Heart left ventricle (tissue), 16 donors: ENCODE measurements around the gene DTX1. TPM values are rescaled to one million over a fixed set of nuclear protein-coding genes. Genes with fewer than 3 reads are reported as not detected.
A peak's percentile ranks its signal among the peaks of the same experiment; 100 is the strongest.

Source experiments
- ATAC-seq, 4 donors: fragments of 200-7000 bp; cut with Tn5 transposase; one replicate each; pipeline ENCODE4 v1.9.1; 2020 to 2022; ENCODE audit warnings: moderate library complexity in 4 of 4, mild to moderate bottlenecking in 3 of 4, moderate number of reproducible peaks in 1 of 4
- DNase-seq, 5 donors: peaks; one replicate each; pipeline ENCODE4 v3.0.0-alpha.2; 2020
- H3K27ac ChIP-seq, 12 donors: fragments of 200-600 bp; sonication (generic) in 4 of 12; one replicate each; pipeline versions ENCODE4 v1.5.0 to v1.8.0; 2016 to 2022; ENCODE audit warnings: mild to moderate bottlenecking in 2 of 12
- H3K27me3 ChIP-seq, 9 donors: fragments of 200-600 bp; sonication (generic) in 2 of 9; one replicate each; pipeline versions ENCODE4 v1.5.1 to v1.8.0; 2016 to 2022; ENCODE audit warnings: mild to moderate bottlenecking in 3 of 9
- H3K36me3 ChIP-seq, 9 donors: fragments of 200-600 bp; sonication (generic) in 2 of 9; one replicate each; pipeline versions ENCODE4 v1.5.0 to v1.8.0; 2018 to 2022; ENCODE audit warnings: mild to moderate bottlenecking in 2 of 9
- H3K4me1 ChIP-seq, 12 donors: fragments of 200-600 bp; sonication (generic) in 4 of 12; one replicate each; pipeline versions ENCODE4 v1.5.0 to v1.8.0; 2016 to 2022; ENCODE audit warnings: mild to moderate bottlenecking in 3 of 12
- H3K4me3 ChIP-seq, 12 donors: fragments of 200-600 bp; sonication (generic) in 4 of 12; one replicate each; pipeline versions ENCODE4 v1.5.0 to v1.8.0; 2017 to 2022; ENCODE audit warnings: mild to moderate bottlenecking in 9 of 12, moderate library complexity in 4 of 12
- H3K9me3 ChIP-seq, 12 donors: fragments of 200-600 bp; sonication (generic) in 4 of 12; one replicate each; pipeline versions ENCODE4 v1.5.0 to v1.8.0; 2016 to 2022; ENCODE audit warnings: mild to moderate bottlenecking in 1 of 12
- CTCF ChIP-seq, 12 donors: fragments of 200-600 bp; sonication (generic) in 4 of 12; IDR thresholded peaks; one replicate each; pipeline versions ENCODE4 v1.5.0 to v1.8.0; 2018 to 2022; ENCODE audit warnings: antibody characterized with exemption in 12 of 12, mild to moderate bottlenecking in 5 of 12
- POLR2A ChIP-seq, 2 donors: fragments of 450-650 bp; IDR thresholded peaks; one replicate each; pipeline ENCODE4 v1.6.1; 2017; ENCODE audit warnings: antibody characterized with exemption in 2 of 2, mild to moderate bottlenecking in 2 of 2, moderate library complexity in 2 of 2
- WGBS, 4 donors: extraction: QIAGEN DNeasy Blood & Tissue Kit in 2 of 4; methylation state at CpG; one replicate each; pipeline versions ENCODE4 v1.1.5 to v1.1.7; 2013 to 2018; 5-methylcytosine and 5-hydroxymethylcytosine counted together
- intact Hi-C, 10 donors: fragments of 100-400 bp; cut with DNase I; formaldehyde crosslinking; loops; one replicate each; pipeline versions ENCODE4 v1.11.1 to v1.14.2; 2022
- polyA plus RNA-seq, 2 donors: library from polyadenylated mRNA; stranded (reverse); fragments of 200-250 nt; gene quantifications; one replicate each; pipeline ENCODE4 v1.2.3, GENCODE V29; 2013
- total RNA-seq, 9 donors: library from RNA; depleted of rRNA in 2 of 9; stranded (reverse); fragments of >200 nt in 2 of 9; fragmentation: NEBNext Ultra II Directional in 3 of 9; extraction: Animal tissue kit (Norgen Biotek cat#: 25700) in 3 of 9; gene quantifications; one replicate each; pipeline versions ENCODE4 v1.1.0 to v1.2.4, GENCODE V29; 2016 to 2023
- donor health status: ischemic (EF 13 %, LVEDD 7.1; RV severe dilation, severe dysfunction).
- donor health status: healthy with polysubstance abuse.
- donor health status: DM: no; HTN: yes; CAD: no.
- donor health status: DM: no; HTN: no; CAD: no.
- donor health status: ischemic (EF 25% LVEDD 6.9; RV normal size, moderate dysfunction).
- donor health status: ischemic (EF 25% LVEDD 5.7; RV mildly dilated, moderate dysfunction).
- donor health status: healthy.
- donor health status: DM: yes; HTN: yes; CAD: no.
- donor health status: ischemic (EF 35%, LVEDD 5.7; RV mildly dilated, moderate dysfunction).
- donor health status: nonischemic (EF 11% LVEDD 7.7; RV severe dilation, severe dysfunction).
- donor health status: DM: yes; HTN: yes; CAD: no.
- donor health status: PGD.
- donor health status: ischemic (EF 29% LVEDD 5.4; RV normal size, mild dysfunction).
- donor health status: nonischemic (EF 23%, LVEDD 6.1; RV moderate dilation, normal function).

DTX1 gene
- total and polyA plus RNA-seq, 11 donors: 0.50 to 3.2 (median 1.8) TPM

DNA sequence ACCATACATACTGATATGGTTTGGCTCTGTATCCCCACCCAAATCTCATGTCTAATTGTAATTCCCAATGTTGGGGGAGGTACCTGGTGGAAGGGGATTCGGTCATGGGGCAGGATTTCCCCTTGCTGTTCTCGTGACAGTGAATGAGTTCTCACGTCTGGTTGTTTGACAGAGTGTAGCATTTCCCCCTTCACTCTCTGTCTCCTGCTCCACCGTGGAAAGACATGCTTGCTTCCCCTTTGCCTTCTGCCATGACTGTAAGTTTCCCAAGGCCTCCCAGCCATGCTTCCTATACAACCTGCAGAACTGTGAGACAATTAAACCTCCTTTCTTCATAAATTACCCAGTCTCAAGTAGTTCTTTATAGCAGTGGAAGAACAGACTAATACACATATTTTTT lies 28.8 kb upstream of the DTX1 start:
- WGBS, 4 donors: 44 to 50% (median 48%) methylated on average over 4 of the region's 4 CpGs
- no peak for DNase-seq
- no peak for ATAC-seq
- Histone ChIP-seq H3K9me3 (peaks cover 0 to 3% (median 0%) of the 10 kb centered on the region in 12 donors), H3K27ac (no peak overlapping the region), H3K4me3 (no peak overlapping the region), H3K36me3 (no peaks in the 10 kb centered on the region), H3K27me3 (peaks cover 0 to 4% (median 0%) of the 10 kb centered on the region in 9 donors), H3K4me1 (no peaks in the 10 kb centered on the region)
- TF ChIP-seq CTCF (IDR thresholded peaks at IDR 0.05) (no peak), POLR2A (IDR thresholded peaks at IDR 0.05) (no peak)
- intact Hi-C loops: loop anchor here in 2 of 10 donors (5.0 kb wide), 2 partner anchors 125 to 130 kb away; no protein-coding TSS in a partner anchor

DNA sequence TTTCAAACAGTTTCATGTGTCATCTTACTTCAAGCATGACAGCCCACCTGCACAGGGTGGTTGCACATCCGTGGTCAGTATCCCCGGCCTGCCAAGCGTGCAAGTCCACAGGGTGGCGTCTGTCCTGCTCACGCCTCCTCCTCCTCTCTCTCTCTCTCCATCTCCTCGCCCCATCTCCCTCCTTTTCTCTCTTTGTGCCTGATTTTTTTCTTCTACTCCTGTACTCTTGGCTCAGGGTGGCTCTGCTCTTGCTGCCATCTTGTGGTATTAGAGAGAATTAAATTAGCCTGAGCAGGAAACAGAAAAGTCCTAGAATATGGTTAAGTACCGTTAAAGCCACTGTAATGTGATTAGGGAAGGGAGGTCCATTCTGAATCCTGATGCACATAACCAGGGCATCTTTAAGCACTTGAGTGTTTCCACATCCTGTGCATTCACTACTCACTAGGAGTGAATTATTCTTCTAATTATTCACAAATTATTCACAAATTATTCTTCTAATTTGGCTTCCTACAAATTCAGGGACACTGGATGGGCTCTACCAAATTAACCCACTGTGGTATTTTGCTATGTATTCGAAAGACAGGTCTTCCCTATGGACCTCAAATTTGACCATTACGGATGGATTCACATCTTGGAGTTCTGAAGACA lies 25.5 kb upstream of the DTX1 start:
- peaks cover 0 to 9% (median 0%) of the 10 kb centered on the region in 9 donors for H3K27me3 ChIP-seq
- TF ChIP-seq CTCF (IDR thresholded peaks at IDR 0.05) (peak; percentile 48 to 75 (median 67)), POLR2A (IDR thresholded peaks at IDR 0.05) (no peak)
- H3K9me3 ChIP-seq: no peaks in the 10 kb centered on the region
- H3K27ac ChIP-seq: no peak overlapping the region
- WGBS, 4 donors: 10 to 12% (median 11%) methylated on average over 9 of the region's 9 CpGs
- H3K4me1 ChIP-seq: no peaks in the 10 kb centered on the region
- DNase-seq (no peak), ATAC-seq (peak in 3 of 4 donors; percentile 55 to 74 (median 61))
- intact Hi-C loops: loop anchor here in 7 of 10 donors (1.0 to 10.0 kb wide), 6 partner anchors 38 to 414 kb away; no protein-coding TSS in a partner anchor
- H3K4me3 ChIP-seq: no peak overlapping the region
- H3K36me3 ChIP-seq: no peaks in the 10 kb centered on the region

DNA sequence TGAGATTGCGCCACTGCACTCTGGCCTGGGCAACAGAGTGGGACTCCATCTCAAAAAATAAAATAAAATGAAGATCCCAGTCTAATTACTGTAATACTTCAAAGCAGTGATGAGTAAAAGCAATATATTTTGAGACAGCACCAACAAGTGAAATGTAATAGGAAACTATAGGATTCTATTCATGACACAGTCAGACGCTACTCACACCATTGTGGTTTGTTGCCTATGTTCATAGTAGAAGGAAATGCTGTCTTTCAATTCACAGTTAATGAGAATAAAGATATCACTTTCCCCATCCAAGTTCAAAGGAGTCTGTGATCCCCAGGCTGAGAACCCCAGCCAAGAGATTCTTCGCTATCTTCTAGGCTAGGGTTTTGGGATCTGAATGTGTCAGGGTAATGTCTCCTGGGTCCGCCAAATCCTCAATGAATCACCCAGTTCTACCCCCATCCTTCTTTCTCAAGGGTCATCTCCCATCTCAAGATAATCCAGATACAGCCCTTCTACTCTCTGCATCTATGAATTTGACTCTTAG lies 16.6 kb upstream of the DTX1 start:
- peaks cover 0 to 17% (median 0%) of the 10 kb centered on the region in 12 donors for H3K4me1 ChIP-seq
- TF ChIP-seq CTCF (IDR thresholded peaks at IDR 0.05) (no peak), POLR2A (IDR thresholded peaks at IDR 0.05) (no peak)
- DNase-seq (no peak), ATAC-seq (no peak)
- H3K4me3 ChIP-seq: no peak overlapping the region
- intact Hi-C loops: loop anchor here in 1 of 10 donors (10.0 kb wide), 1 partner anchor 405 kb away; no protein-coding TSS in a partner anchor
- no peaks in the 10 kb centered on the region for H3K36me3 ChIP-seq
- 68 to 83% (median 80%) methylated on average over 4 of the region's 4 CpGs for WGBS, 4 donors
- peaks cover 0 to 12% (median 0%) of the 10 kb centered on the region in 9 donors for H3K27me3 ChIP-seq
- peak overlapping the region in 4 of 12 donors; percentile 11 to 52 (median 43) for H3K27ac ChIP-seq
- no peaks in the 10 kb centered on the region for H3K9me3 ChIP-seq

DNA sequence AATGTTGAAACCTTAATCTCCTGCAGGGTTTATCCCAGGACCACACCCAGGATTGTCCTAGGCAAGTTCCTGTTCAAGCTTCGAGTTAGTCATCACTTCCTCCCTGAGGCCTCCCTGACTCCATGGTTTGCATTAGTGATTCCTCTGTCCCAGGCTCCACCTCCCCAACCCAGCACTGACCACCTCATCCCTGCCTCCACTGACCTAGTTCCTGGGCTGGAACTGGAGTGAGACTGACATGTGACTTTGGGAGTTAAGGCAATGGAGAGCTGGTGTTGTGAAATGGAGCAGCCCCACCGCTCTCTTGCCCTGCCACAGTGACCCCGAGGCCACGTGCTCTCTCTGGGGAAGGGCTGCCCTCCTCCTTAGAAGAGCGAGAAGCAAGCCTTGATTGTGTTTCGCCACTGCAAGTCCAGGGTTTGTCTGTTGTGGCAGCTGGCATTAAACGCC lies 15.8 kb upstream of the DTX1 start:
- WGBS, 4 donors: 41 to 67% (median 58%) methylated on average over 7 of the region's 7 CpGs
- ATAC-seq (peak; percentile 85 to 99 (median 98)), DNase-seq (peak in 4 of 5 donors; percentile 37 to 88 (median 80))
- Histone ChIP-seq H3K4me1 (peaks cover 0 to 17% (median 0%) of the 10 kb centered on the region in 12 donors), H3K36me3 (no peaks in the 10 kb centered on the region), H3K4me3 (no peak overlapping the region), H3K27me3 (peaks cover 0 to 12% (median 0%) of the 10 kb centered on the region in 9 donors), H3K27ac (peak overlapping the region in 4 of 12 donors; percentile 11 to 66 (median 34)), H3K9me3 (no peaks in the 10 kb centered on the region)
- no peak for TF ChIP-seq POLR2A (IDR thresholded peaks at IDR 0.05)
- no peak for TF ChIP-seq CTCF (IDR thresholded peaks at IDR 0.05)
- intact Hi-C loops: no loop called here
